Fibroblast of pulmonary artery (primary cell): ENCODE measurements around the gene ARFRP1.

ENCODE experiments used
- DNase-seq: peaks from one replicate; pipeline ENCODE4 v3.0.0-alpha.2; 2010; ENCODE audit warnings: low read depth
- H3K4me3 ChIP-seq: replicated peaks from 2 replicates; pipeline ENCODE4 v1.5.1; 2011; ENCODE audit warnings: low read depth, mild to moderate bottlenecking, control low read depth, low read length, moderate library complexity
- CTCF ChIP-seq: IDR thresholded peaks from 2 replicates; pipeline ENCODE4 v1.5.1; 2011; ENCODE audit warnings: mild to moderate bottlenecking, control low read depth, low read length, inconsistent platforms; ENCODE audit errors: missing control alignments

The ARFRP1 gene

GRCh38 chr20:63680427-63680826 lies 27.3 kb downstream of the ARFRP1 start:
- DNase-seq, result no peak
- no peak overlapping the region for H3K4me3 ChIP-seq
- TF ChIP-seq CTCF, result no peak

GRCh38 chr20:63679799-63680305 lies 27.9 kb downstream of the ARFRP1 start:
- TF ChIP-seq CTCF, result no peak
- no peak overlapping the region for H3K4me3 ChIP-seq
- no peak for DNase-seq

GRCh38 chr20:63678667-63679465 lies 28.9 kb downstream of the ARFRP1 start:
- no peak for TF ChIP-seq CTCF
- no peak for DNase-seq

GRCh38 chr20:63678071-63678470 lies 29.7 kb downstream of the ARFRP1 start:
- H3K4me3 ChIP-seq, result no peak overlapping the region
- no peak for TF ChIP-seq CTCF

More at GRCh38 chr20:63678667-63679465, 28.9 kb downstream of the ARFRP1 start:
- H3K4me3 ChIP-seq, result no peak overlapping the region

GRCh38 chr20:63675681-63676368 lies 32.0 kb downstream of the ARFRP1 start:
- no peak overlapping the region for H3K4me3 ChIP-seq
- DNase-seq, result no peak
- TF ChIP-seq CTCF, result no peak

More at GRCh38 chr20:63678071-63678470, 29.7 kb downstream of the ARFRP1 start:
- no peak for DNase-seq

- DNase-seq, result no peak
- H3K4me3 ChIP-seq, result no peak overlapping the region
- no peak for TF ChIP-seq CTCF
Measured at GRCh38 chr20:63673951-63674350, 33.8 kb downstream of the ARFRP1 start.
